ENCODE results near the gene ZNF629.
A peak's percentile ranks its signal among the peaks of the same experiment; 100 is the strongest.

ZNF629 gene

DNA sequence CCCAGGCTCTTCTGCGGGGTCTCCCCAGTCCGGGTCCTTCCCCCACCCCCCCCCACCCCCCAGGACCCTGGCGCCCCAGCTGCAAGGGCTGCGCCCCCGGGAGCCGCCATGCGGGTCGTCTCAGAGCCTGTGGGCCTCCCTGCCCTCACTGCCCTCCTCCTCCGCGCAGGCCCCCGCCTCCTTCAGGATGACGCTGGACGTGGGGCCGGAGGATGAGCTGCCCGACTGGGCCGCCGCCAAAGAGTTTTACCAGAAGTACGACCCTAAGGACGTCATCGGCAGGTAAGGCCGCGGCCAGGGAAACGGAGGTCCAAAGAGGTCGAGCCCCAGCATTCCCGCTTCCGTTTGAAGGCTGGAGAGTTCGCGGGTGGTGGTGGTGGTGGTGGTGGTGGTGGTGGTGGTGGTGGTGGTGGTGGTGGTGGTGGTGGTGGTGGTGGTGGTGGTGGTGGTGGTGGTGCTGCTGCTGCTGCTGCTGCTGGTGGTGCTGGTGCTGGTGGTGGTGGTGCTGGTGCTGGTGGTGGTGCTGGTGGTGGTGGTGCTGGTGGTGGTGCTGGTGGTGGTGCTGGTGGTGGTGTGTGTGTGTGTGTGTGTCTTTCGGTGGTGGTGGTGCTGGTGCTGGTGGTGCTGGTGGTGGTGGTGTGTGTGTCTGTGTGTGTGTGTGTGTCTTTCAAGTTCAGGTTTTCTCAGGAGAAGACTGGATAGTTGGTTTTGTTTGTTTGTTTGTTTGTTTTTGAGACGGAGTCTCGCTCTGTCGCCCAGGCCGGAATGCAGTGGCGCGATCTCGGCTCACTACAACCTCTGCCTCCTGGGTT is 38.2 kb downstream of the ZNF629 start:
- peak; percentile 76 for DNase-seq (ENCODE audit: low spot score)

DNA sequence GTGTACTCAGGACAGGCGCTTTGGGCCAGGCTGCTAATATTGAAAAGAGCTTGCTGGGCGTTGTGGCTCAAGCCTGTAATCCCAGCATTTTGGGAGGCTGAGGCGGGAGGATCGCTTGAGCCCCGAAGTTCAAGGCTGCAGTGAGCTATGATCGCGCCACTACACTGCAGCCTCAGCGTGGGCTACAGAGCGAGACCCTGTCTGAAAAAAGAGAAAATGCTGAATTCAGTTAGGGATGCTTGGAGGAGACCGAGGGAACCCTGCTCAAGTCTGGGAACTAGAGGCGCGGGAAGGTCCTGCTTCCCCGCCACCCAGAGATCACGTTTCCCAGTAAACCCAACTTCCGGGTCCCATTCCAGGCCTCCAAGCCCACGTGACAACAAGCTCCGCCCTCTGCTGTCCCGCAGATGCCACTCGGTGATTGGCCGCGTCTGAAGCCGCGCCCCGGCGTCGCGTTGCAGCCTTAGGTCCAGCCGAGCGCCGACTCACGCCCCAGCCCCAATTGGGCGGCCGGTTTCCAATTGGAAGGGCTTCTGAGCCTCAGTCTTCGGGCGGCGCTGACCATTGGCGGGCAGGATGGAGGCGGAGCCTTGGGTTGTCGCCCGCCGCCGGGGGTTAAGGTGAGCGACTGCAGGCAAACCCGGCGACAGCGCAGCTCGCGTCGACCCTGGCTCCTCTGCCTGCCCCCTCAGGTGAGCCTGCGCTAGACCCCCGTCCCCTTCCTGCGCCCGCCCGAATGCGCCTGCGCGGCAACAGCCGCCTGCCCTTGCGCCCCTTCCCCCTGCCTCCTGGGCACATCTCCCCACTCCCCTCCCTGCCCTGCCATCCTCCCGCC is 39.0 kb downstream of the ZNF629 start, which contains the start of gene PHKG2:
TSS of gene PHKG2 (plus strand) at position 627 of the 835 bp plus-strand sequence. CDS start 396 bp downstream, outside the sequence.
- DNase-seq (ENCODE audit: low spot score): peak; percentile 99

DNA sequence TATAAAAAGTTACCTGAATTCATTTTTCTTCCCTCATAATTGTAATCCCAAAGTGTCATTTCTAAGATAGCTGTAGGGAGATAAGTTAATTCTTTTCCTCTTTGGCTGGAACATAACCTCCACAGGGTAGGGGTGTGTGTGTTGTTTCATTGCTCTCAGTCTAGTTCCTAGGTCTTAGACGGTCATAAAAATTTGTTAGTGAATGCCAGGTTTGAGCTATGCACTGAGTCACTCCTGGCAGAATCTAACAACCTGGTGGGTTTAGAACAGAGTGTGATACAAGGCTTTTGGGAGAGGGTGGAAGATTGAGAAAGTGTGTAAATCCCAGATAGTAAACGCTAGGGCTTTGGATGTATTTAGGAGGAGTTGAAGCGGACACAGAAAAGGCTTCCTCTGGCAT is 39.7 kb downstream of the ZNF629 start:
- DNase-seq (ENCODE audit: low spot score): peak; percentile 53

DNA sequence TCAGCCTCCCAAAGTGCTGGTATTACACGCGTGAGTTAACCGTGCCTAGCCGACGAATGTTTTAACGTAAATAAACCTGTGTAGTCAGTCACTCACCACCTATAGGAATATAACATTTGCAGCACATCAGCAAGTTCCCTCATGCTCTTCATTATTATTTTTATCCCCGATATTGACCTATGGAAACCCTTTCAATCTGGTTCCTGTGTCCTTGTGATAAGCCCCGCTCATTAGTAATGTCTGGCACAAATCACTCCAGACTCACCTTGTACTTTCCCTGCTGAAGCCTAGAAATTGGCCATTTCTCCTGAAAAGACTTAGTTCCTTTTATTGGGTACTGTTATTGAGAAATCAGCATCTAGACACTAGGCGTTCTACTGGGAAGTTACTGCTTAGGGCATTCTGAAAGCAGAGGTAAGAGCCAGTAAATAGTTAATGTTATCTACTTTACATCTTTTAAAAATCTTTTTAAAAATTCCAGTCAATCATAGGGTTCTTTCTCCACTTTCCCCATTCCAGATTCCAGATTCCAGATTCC is 40.3 kb downstream of the ZNF629 start:
- no peak for DNase-seq (ENCODE audit: low spot score)

DNA sequence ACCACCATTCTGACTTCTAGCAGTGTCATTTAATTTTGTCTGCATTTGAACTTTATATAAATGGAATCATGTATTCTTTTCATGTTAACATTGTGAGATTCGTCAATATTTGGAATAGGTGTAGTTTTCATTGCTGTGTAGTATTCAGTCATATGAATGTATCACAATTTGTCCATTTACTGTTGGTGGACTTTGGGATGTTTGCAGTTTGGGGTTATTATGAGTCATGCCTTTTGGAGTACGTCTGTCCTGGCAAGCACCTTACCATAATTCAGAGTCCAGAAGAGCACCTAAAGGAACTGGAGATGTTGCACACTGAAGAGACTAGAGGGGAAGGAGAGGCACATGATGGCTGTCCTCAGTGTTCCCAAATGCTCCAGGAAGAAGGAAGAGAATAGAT is 41.9 kb downstream of the ZNF629 start:
- no peak for DNase-seq (ENCODE audit: low spot score)

DNA sequence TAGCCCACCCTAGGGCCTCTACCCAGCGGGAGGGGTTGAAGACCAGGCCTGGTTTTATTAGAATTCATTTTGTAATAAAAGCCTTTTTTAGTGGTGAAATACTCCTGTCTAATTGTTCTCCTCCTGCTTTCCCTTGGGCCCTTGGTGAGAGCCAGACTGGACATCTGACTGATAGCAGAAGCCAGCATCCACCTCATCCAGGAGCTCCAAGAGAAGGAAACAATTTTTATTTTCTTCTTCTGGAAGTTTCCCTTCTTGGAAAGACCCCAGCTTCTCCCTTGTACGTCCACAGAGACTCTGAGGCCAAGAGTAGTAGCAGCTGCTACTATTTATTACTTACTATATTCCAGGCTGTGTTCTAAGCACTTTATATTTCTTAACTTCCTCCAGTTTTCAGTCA is 42.8 kb downstream of the ZNF629 start:
- no peak for DNase-seq (ENCODE audit: low spot score)

DNA sequence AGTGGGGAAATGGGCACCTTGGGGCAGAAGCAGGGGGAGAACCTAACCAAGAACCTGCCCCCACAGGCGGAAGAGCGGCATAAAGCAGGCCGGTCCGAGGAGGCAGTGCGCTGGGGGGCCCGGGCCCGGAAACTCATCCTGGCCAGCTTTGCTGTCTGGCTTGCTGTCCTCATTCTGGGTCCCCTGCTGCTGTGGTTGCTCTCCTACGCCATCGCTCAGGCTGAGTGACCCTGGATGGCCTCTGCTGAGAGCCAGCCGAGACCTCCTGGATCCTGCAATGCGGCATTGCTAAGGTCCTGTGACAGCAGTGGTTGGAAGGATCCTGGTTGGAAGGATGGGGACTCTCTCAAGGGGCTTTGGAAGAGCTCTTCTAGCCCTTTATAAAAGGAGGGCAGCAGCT is 43.3 kb downstream of the ZNF629 start:
- no peak for DNase-seq (ENCODE audit: low spot score)

DNA sequence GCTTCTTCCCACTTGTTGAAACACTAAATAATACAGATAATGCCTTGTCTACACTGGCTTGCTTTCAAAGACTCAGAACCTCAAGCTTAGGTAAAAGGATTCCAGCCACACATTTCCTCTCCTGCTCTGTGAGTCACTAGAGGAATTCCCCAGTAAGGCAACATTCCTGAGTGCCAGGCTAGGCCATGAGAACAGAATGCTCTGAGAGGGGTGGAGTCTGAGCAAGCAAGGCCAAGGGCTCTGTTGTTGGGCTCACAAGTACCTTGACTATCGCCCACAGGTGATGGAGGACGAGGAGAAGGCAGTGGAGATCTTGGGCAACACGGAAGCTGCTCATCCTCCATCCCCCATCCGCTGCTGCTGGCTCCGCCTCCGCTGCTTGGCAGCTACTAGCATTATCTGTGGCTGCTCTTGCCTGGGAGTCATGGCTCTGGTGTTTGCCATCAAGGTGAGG is 45.5 kb downstream of the ZNF629 start:
- peak; percentile 45 for DNase-seq (ENCODE audit: low spot score)

DNA sequence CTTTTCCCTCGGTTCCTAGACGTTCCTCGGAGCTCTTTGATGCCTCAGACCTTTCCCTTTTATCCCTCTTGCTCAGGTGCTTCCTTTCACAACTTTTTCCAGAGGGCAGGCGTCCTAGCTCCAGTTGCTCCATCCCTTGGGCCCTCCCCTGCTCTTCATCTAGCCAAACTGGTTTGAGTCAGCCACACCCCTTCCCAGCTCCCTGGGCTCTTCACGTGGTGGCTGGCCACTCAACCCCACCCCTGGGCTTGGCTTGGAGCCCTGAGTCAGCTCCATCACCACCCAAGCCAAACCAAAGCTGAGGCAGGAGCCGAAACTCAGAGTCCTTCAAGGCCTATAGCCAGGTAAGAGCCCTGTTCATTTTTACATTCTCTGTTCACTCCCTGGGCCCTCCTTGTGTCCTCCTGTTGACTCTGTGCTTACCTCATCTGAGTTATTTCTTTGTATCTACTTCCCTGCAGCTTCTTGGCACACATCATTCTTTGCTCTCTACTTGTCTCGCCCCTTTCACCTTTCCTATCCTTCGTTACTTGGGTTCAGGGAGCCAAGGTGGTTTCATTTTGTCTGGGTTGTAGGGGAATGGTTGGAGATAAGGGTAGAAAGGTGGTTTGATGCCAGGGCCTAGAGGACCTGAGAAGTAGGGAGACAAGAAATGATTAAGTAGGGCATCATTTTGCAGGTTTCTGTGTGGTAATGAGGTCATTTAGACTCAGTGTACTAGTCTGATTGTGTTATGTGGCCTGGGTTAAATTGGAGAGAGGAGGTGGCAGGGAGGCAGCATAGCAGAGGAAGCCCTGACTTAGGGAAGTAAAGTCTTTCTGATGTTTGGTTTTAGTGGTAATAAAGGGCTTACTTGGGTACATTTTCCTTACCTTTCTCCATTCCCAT is 46.4 kb downstream of the ZNF629 start:
- no peak for DNase-seq (ENCODE audit: low spot score)

DNA sequence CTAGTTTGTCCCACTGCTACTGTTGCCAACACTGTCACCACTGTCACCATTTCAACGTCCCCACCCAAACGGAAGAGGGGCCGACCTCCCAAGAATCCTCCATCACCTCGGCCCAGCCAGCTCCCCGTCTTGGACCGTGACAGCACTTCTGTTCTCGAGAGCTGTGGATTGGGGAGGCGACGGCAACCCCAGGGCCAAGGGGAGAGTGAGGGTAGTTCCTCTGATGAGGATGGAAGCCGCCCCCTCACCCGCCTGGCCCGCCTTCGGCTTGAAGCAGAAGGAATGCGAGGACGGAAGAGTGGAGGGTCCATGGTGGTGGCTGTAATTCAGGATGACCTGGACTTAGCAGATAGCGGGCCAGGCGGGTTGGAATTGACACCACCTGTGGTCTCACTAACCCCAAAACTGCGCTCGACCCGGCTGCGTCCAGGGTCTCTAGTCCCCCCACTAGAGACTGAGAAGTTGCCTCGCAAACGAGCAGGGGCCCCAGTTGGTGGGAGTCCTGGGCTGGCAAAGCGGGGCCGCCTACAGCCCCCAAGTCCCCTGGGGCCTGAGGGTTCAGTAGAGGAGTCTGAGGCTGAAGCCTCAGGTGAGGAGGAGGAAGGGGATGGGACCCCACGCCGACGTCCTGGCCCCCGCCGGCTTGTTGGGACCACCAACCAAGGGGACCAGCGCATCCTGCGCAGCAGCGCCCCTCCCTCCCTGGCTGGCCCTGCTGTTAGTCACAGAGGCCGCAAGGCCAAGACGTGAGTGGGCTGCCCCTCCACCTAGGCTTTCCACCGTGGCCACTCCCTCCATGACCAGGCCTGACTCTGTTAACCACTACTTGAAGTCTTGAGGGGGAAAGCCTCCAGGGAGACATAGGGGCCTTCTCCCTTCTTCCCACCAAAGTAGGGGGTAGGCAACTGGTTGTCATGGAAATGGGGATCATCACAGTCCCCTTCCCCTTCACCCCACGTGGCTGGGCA is 47.7 kb downstream of the ZNF629 start:
- no peak for DNase-seq (ENCODE audit: low spot score)

DNA sequence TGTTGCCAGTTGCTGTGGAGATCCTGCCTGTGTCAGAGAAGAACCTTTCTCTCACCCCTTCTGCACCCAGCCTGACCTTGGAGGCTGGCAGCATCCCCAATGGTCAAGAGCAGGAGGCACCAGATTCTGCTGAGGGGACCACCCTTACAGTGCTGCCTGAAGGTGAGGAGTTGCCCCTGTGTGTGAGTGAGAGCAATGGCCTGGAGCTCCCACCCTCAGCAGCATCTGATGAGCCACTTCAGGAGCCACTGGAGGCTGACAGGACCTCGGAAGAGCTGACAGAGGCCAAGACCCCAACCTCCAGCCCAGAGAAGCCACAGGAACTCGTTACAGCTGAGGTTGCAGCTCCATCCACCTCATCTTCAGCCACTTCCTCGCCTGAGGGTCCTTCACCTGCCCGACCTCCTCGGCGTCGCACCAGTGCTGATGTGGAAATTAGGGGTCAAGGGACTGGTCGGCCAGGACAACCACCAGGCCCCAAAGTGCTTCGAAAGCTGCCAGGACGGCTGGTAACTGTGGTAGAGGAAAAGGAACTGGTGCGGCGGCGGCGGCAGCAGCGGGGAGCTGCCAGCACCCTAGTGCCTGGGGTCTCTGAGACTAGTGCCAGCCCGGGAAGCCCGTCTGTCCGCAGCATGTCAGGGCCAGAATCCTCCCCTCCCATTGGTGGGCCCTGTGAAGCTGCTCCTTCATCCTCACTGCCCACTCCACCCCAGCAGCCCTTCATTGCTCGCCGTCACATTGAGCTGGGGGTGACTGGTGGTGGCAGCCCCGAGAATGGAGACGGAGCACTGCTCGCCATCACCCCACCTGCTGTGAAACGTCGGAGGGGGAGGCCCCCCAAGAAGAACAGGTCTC is 49.0 kb downstream of the ZNF629 start:
- DNase-seq (ENCODE audit: low spot score): no peak

DNA sequence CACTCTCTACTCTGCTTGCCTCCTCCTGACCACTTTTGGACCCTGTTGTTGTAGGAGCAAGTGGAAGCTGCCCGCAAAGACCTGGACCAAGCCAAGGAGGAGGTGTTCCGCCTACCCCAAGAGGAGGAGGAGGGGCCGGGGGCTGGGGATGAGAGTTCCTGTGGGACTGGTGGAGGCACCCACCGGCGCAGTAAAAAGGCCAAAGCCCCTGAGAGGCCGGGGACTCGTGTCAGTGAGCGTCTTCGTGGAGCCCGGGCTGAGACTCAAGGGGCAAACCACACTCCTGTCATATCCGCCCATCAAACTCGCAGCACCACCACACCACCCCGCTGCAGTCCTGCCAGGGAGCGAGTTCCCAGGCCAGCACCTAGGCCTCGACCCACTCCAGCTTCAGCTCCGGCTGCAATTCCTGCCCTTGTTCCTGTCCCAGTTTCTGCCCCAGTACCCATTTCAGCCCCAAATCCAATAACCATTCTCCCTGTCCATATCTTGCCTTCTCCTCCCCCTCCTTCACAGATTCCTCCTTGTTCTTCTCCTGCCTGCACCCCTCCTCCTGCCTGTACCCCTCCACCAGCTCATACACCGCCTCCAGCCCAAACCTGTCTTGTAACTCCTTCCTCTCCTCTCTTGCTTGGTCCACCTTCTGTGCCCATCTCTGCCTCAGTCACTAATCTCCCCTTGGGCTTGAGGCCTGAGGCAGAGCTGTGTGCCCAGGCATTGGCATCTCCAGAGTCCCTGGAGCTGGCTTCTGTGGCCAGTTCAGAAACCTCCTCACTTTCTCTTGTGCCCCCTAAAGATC is 49.8 kb downstream of the ZNF629 start:
- DNase-seq (ENCODE audit: low spot score): no peak

DNA sequence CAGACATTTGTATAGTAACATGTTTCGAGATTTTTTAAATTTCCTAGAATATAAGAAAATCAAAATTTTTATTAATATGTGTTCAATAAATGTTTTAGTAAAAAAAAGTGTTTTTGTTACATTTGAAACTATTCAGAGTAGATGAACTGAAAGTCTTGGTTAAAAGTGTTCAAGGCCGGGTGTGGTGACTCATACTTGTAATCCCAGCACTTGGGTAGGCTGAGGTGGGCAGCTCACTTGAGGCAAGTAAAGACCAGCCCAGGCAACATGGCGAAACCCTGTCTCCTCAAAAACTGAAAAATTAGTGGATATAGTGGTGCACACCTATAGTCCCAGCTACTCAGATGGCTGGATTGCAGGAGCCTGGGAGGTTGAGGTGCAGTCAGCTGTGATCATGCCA is 55.6 kb downstream of the ZNF629 start:
- DNase-seq (ENCODE audit: low spot score): no peak

DNA sequence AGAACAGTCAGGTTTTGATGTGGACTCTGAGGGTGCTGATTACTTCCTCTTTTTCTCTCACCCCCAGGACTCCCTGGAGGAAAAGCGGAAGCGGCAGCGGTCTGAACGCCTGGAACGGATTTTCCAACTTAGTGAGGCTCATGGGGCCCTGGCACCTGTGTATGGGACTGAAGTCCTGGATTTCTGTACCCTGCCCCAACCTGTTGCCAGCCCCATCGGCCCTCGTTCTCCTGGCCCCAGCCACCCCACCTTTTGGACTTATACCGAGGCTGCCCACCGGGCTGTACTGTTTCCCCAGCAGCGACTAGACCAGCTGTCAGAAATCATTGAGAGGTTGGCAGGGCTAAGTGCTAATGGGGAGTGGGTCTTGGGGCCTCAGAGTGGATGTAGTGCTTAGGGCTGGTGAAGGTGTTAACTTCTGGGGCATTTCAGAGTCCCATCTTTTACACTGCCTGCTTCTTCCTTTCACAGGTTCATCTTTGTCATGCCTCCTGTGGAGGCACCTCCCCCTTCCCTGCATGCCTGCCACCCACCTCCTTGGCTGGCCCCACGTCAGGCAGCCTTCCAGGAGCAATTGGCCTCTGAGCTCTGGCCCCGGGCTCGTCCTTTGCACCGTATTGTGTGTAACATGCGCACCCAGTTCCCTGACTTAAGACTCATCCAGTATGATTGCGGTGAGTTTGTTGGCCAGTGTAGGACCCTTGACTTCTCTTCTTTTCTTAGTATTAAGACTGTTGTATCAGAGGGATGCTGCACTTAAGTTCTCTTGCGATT is 57.9 kb downstream of the ZNF629 start:
- no peak for DNase-seq (ENCODE audit: low spot score)
